Measurements from ENCODE around the gene PDE6A. TPM values are rescaled to one million over a fixed set of nuclear protein-coding genes. Genes with fewer than 3 reads are reported as not detected.
A peak's percentile ranks its signal among the peaks of the same experiment; 100 is the strongest.

PDE6A gene
- total and polyA plus RNA-seq, 9 of the 15 experiments (the other 6 are each of a cell fraction or from before 2014, with no cell fraction given): 0.01 to 0.04 (median 0.01) TPM; not detected in 6

DNA sequence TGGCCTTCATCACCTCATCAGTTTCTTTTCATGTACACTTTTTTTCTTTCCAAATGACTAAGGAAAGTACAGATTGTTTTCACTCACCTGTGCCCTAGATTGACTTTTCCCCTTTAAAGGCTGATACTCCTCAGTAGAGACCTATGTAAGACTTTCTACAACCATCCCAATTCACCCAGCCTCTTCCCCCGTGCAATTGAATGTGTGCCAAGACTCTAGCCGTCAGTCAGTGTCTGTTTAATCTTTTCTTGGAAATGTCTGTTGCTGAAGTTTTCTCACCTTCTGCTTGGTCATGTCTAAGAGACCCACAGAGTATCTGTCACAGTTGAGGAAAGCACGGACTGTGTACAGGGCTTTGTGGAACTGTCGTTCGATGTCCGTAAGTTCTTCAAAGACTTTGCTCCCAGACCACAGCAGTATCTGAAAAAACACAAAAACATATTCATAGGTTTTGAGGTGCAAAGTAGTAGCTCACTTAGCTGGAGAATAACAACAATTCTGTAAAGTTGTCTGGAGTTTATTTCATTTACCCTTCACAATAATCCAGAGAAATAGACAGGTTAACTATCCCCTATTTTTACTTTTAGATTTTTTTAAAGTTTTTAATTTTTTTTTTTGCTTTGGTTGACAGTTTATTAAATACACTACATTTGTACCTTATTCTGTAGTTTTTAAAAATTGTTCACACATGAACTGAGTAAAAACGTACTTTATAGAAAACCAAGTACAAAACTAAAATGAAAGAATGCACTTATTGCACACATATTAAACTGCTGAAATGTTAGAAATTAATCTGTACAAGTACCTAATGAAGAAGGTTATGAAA lies 13.6 kb downstream of the PDE6A start (continued):
- TF ChIP-seq, protein P1, sequence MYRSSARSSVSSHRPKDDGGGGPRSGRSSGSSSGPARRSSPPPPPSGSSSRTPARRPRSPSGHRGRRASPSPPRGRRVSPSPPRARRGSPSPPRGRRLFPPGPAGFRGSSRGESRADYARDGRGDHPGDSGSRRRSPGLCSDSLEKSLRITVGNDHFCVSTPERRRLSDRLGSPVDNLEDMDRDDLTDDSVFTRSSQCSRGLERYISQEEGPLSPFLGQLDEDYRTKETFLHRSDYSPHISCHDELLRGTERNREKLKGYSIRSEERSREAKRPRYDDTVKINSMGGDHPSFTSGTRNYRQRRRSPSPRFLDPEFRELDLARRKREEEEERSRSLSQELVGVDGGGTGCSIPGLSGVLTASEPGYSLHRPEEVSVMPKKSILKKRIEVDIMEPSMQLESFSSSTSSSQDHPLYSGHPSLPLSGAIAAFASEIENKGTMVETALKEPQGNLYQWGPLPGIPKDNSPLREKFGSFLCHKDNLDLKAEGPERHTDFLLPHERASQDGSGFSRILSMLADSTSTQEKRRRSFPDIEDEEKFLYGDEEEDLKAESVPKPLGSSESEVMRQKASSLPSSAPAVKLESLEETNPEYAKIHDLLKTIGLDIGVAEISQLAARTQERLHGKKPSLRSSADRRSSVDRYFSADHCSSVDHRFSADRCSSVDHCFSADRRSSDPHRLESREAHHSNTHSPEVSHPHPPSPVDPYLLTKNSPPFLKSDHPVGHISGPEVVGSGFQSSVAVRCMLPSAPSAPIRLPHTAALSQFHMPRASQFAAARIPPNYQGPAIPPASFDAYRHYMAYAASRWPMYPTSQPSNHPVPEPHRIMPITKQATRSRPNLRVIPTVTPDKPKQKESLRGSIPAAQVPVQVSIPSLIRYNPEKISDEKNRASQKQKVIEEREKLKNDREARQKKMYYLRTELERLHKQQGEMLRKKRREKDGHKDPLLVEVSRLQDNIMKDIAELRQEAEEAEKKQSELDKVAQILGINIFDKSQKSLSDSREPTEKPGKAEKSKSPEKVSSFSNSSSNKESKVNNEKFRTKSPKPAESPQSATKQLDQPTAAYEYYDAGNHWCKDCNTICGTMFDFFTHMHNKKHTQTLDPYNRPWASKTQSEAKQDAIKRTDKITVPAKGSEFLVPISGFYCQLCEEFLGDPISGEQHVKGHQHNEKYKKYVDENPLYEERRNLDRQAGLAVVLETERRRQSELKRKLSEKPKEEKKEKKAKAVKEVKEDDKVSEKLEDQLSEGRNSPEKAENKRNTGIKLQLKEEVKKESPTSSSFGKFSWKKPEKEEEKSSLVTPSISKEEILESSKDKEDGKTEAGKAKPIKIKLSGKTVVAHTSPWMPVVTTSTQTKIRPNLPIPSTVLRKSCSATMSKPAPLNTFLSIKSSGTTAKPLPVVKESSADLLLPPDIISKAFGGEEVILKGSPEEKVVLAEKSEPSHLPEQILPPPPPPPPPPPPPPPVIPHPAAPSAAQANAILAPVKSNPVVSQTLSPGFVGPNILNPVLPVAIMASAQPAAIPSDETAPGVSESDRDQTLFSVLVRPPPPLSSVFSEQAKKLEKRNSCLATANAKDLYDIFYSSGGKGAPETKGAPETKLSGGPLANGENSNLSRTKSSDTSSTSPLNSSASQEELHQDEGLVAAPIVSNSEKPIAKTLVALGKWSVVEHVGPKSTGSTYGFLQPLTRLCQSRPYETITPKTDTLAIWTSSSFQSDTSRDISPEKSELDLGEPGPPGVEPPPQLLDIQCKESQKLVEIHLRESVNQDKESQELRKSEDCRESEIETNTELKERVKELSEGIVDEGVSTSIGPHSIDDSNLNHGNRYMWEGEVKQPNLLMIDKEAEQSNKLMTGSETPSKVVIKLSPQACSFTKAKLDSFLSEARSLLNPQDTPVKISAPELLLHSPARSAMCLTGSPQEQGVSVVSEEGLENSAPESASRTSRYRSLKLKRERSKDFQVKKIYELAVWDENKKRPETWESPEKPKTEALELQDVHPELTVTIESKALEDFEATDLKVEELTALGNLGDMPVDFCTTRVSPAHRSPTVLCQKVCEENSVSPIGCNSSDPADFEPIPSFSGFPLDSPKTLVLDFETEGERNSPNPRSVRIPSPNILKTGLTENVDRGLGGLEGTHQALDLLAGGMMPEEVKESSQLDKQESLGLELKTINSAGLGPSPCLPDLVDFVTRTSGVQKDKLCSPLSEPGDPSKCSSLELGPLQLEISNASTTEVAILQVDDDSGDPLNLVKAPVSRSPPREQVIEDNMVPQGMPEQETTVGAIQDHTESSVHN (IDR thresholded peaks at IDR 0.05; ENCODE audit: borderline replicate concordance in 1 of 2, low read depth in 1 of 2): no peak
- no peak for TF ChIP-seq SAFB (IDR thresholded peaks at IDR 0.05; ENCODE audit: borderline replicate concordance, low read depth, low read length)
- TF ChIP-seq, protein P2, sequence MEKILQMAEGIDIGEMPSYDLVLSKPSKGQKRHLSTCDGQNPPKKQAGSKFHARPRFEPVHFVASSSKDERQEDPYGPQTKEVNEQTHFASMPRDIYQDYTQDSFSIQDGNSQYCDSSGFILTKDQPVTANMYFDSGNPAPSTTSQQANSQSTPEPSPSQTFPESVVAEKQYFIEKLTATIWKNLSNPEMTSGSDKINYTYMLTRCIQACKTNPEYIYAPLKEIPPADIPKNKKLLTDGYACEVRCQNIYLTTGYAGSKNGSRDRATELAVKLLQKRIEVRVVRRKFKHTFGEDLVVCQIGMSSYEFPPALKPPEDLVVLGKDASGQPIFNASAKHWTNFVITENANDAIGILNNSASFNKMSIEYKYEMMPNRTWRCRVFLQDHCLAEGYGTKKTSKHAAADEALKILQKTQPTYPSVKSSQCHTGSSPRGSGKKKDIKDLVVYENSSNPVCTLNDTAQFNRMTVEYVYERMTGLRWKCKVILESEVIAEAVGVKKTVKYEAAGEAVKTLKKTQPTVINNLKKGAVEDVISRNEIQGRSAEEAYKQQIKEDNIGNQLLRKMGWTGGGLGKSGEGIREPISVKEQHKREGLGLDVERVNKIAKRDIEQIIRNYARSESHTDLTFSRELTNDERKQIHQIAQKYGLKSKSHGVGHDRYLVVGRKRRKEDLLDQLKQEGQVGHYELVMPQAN (IDR thresholded peaks at IDR 0.05; ENCODE audit: borderline replicate concordance): no peak
- TF ChIP-seq MAZ (CRISPR knock-in tag; conservative IDR thresholded peaks at IDR 0.05 in 1 of 2, IDR thresholded peaks at IDR 0.05 in 1 of 2): no peak; a peak in 1 of 4 replicates
- TF ChIP-seq U2AF1 (optimal IDR thresholded peaks at IDR 0.05; ENCODE audit: low read depth, low read length): no peak
- no peak for TF ChIP-seq SMAD3 (CRISPR knock-in tag; conservative IDR thresholded peaks at IDR 0.05)
- no peak for TF ChIP-seq ZNF239 (CRISPR knock-in tag; IDR thresholded peaks at IDR 0.05)
- TF ChIP-seq ZNF263 (CRISPR knock-in tag; IDR thresholded peaks at IDR 0.05; ENCODE audit: borderline replicate concordance): no peak
- TF ChIP-seq BCL6 (CRISPR knock-in tag; IDR thresholded peaks at IDR 0.05): no peak
- TF ChIP-seq, protein P3, sequence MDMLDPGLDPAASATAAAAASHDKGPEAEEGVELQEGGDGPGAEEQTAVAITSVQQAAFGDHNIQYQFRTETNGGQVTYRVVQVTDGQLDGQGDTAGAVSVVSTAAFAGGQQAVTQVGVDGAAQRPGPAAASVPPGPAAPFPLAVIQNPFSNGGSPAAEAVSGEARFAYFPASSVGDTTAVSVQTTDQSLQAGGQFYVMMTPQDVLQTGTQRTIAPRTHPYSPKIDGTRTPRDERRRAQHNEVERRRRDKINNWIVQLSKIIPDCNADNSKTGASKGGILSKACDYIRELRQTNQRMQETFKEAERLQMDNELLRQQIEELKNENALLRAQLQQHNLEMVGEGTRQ (CRISPR knock-in tag; IDR thresholded peaks at IDR 0.05): no peak
- TF ChIP-seq RBFOX2 (IDR thresholded peaks at IDR 0.05; ENCODE audit: low read depth, low read length): no peak
- TF ChIP-seq LEF1 (IDR thresholded peaks at IDR 0.05): peak; percentile 49
- no peak for TF ChIP-seq ZNF668 (CRISPR knock-in tag; IDR thresholded peaks at IDR 0.05)
- TF ChIP-seq, protein P4, sequence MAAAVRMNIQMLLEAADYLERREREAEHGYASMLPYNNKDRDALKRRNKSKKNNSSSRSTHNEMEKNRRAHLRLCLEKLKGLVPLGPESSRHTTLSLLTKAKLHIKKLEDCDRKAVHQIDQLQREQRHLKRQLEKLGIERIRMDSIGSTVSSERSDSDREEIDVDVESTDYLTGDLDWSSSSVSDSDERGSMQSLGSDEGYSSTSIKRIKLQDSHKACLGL (CRISPR knock-in tag; IDR thresholded peaks at IDR 0.05; ENCODE audit: borderline replicate concordance, poor library complexity, severe bottlenecking): no peak
- TF ChIP-seq ZNF124 (CRISPR knock-in tag; IDR thresholded peaks at IDR 0.05): no peak
